CD1c-positive myeloid dendritic cell (primary cell): Measurements from ENCODE around the gene FAM240A.

Experiments used
- DNase-seq: peaks from one replicate; pipeline ENCODE4 v3.0.0-alpha.2; 2016; ENCODE audit errors: extremely low spot score

The FAM240A gene

DNA sequence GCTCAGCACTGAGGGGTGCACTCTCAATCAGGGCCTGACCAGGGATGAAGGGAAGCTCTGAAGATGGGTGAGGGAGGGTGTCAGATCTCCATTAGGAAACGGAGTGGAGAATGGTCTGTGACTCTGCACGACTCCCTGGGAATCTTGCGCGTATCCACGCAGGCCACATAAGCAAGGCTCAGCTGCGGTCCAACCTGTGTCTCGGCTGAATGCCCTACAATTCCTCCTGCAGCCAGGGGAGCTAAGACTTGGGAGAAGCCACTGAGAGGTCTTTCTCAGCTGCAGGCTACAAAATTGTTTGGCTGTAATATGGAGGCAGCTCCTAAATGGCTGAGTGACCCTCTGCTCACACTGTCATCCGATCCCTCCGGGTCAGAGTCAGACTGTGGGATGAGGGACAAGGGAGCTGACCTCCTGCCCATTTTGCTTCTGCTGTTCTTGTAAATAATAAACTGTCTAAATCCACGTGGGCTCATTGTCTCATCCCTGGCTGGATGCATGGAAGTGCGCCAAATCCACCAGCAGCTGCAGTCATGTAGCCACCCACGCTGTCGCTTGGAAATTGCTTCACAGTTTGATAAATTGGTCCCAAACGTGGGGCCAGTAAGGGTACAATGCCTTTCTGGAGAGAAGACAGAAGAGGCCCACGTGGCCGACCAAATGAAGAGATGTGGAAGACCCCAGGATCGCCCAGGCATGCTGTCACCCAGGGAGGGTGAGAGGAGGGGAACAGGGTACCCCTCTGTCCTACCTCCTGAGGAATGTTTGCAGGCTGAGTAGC is 50.6 kb downstream of the FAM240A start:
- DNase-seq = no peak

DNA sequence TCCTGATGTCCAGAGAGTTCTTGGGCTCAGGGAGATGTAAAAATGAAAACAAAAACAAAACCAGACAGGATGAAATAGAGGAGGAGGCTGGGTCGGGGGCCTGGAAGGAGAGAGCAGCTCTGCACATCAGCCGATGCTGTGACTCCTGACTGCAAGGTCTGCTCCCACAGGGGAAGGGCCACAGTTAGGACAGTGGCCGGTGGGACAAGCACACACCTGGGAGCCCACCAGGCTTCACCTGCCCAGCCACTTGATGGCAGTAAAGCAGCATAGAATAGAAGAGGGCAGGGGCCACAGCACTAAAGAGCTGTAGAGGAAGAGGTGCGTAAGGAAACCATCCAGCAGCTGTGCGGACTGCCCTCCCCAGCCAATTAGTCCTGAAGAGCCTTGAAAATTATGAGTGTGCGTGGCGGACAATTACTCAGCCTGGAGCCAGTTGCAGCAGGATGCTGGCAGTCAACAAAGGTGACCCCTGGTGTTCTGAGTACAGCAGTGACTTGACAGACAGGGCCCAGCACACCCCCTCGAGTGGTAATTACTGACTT is 51.3 kb downstream of the FAM240A start:
- no peak for DNase-seq

- no peak for DNase-seq
Observed at GRCh38 chr3:46664188-46664970, 52.1 kb downstream of the FAM240A start.

DNA sequence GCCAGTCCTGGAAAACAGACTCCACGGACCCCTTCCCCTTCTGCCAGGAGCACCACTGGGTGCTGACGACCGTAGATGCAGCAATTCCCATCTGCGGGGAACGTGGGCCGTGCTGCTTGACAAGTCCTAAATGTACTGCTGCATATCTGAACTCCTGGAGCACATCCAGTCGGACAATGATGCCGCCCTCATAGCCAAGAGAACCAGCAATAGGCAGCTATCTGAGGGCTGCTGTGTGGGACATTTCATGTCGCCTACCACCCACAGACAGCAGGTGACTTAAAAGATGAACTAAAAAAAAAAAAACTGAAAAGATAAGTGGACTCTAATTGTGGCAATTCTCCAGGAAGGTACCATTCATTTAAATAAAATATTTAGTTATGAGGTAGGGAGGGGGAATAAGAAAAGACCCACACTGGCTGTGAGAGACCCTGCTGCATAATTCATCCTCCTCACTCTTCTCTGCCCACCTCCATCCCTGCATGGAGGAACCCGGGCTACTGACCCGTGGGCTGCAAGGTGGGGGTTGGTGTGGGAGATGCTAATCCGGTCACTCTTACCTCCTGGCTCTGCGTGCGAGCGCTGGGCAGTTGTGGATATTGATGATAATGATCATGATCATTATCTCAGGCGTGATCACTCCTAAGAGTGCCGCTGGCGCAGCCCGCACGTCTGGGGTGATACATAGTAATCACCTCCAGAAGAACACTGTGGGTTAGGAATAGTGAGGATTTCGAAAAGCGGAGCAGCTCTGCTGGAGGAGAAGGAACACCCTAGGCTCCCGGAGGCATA is 52.8 kb downstream of the FAM240A start:
- DNase-seq = no peak

DNA sequence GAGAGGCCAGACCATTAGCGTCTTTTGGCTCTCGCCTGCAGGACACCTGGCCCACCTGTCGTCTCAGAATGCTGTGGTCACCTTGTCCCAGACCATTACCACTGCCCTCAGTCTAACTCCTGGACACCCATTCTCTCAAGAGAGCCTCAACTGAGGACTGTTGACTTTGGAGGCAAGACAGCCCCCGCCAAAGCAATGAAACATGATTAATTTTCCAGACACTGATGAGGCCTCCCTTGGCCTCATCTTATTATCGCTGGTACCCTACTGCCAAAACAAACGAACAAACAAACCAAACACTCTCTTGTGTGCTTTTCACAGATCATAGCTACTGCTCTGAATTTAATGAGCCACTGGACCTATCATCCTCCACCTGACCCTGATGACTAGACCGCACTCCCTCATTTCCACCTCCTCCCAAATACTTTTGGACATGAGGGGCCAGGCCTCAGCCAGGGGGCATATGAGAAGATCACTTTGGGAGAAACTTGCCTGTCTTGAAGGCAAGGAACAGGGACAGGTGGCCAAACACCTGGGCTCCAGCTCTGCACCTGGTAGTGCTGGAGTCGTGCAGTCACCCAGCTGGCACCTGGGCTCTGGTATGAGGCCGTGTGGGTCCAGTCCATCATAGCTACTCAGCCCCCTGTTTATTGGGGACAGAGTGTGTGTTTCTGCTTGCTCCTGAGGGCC is 53.6 kb downstream of the FAM240A start:
- no peak for DNase-seq

- DNase-seq = no peak
Observed at GRCh38 chr3:46666453-46666845, 54.1 kb downstream of the FAM240A start.

DNA sequence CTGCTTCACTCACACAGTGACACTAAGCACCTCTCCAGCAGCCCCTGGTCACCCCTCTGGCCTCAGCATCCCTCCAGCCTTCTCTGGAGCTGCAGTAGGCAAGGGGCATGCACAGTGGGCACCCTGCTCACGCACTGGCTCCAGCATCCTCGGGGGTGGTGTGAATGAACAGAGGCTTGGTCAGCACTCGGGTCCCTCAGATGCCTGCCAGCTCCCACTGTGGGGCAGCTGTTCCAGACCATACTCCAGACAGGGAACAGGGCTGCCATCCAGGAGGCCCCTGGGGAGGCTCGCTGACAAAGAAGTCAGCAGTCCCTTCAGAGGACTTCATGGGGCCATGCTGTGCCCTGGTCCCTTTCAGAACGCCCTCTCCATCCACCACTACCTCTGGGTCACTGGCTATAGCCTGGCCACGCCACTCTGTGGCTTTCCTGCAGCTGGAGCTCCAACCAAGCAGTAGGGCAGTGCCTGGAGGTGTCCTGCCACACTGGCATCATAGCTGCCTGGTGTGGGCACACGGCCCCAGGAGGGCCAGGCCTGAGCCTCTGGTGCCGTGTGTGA is 54.8 kb downstream of the FAM240A start:
- DNase-seq = no peak

DNA sequence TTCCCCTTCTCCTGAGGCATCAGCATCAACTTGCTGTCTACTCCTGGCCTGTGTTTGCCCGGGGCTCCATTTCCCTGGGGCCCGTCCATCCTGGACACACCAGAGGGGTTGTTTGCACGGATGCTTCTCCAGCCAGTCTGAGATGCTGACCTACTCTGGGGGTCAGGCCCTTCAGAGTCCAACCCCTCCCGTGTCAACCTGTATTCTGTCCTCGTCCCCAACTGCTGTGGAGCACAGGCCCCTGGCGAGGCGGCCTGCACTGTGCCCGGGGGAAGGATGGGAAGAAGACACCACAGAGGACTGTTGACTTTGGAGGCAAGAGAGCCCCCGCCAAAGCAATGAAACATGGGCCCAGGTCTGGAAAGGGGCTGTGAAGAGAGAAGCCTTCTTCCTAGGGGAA is 55.3 kb downstream of the FAM240A start:
- no peak for DNase-seq

GRCh38 chr3:46668116-46668515 is 55.8 kb downstream of the FAM240A start:
- no peak for DNase-seq

GRCh38 chr3:46668591-46668990 is 56.3 kb downstream of the FAM240A start:
- DNase-seq = no peak

- DNase-seq = no peak
Observed at GRCh38 chr3:46669191-46669999, 57.1 kb downstream of the FAM240A start.

DNA sequence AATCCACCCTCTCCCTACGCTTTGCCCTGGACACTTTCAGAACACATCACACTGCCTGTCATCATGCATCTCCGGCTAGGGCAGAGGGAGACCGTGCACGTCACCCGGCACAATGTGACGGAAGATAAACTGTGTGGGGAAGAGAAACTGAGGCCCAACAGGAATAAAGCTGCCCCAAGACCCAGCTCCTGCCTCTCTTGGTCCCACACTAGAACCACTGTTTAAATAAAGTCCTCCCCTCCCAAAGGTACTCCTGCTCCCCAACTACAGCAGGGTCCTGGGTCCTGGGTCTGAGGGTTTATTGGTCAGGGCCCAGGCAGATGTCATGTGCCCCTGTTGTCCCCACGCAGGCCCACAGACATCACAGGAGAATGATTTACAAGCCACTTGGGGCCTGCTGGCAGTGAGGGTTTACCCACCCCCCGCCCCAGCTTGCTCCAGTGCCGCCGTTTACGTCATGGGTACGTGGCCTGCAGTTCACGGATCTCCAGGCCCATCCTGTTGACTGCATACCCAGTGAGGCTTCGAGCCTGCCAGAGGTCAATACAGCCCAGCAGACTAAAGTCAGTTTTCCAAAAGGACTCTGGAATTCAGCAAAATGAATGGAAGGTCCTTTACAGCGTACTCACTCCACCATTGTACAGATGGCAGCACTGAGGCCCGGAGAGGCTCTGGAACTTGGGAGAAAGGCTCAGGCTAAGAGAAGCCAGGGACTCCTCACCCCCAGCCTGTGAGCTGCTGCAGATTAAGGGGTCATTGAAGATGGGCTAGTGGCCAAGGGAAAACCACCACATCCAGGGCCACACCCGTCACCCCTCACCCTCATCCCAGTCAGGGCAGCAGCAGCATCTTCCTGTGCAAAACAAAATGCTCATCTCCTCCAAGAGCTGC is 57.9 kb downstream of the FAM240A start:
- no peak for DNase-seq

GRCh38 chr3:46670891-46671427 is 58.6 kb downstream of the FAM240A start:
- no peak for DNase-seq

DNA sequence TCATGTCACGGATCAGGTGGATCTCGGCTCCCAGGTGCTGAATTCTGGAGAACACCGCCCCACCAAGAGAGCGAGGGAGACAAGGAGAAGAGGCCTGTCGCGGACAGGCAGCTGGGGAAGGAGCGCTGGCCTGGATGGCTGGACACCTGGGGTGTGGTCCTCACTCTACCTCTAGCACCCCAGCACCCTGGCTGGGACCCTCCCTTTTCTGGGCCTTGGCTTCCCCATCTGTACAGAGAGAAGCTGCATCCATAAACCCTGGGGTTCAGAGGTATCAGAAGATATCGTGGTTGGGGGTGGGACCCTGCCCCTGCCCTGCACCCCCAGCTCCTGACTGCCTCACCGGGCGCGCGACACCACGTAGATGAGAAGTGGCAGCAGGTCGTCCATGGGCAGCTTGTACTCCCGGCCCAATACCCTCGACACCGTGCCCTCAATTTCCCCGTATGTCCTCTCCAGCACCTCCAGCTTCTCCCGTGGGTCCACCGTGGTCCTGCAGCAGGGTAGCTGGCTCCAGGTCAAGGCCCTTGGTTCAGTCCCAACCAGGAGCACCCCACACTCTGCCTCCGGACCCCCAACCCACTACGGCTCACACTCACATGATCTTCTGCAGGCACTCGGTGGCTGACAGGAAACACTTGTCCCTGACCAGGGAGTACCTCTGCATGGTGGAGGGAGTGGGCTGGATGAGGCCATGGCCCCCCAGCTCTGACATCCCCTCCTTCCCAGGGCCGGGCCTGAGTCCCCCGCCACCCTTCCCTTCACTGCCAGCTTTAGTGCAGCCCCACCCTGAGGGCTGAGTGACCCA is 59.4 kb downstream of the FAM240A start:
- DNase-seq = no peak

DNA sequence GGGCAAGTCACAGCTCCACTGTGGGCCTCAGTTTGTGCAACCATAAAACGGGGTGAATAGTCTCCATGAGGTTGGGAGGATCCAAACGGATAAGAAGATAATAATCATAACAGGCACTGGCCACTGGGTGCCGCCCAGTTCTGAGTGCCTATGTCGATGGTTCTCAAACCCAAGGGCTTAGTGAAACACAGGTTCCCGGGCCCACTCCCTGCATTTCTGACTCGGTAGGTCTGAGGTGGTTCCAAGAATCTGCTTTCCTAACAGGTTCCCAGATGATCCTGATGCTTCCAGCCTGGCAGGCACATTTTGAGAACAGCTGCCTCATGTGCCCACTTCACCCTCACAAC is 60.0 kb downstream of the FAM240A start:
- DNase-seq = no peak

- no peak for DNase-seq
Observed at GRCh38 chr3:46673151-46674030, 61.1 kb downstream of the FAM240A start.
